ENCODE results near the gene ANKS1A. TPM values are rescaled to one million over a fixed set of nuclear protein-coding genes. Genes with fewer than 3 reads are reported as not detected.
"Not testable (repeated sequence)": the region's sequence is repeated elsewhere in the genome, so short reads cannot be mapped to it uniquely, and the experiment has no call there.

Gene ANKS1A, protein sequence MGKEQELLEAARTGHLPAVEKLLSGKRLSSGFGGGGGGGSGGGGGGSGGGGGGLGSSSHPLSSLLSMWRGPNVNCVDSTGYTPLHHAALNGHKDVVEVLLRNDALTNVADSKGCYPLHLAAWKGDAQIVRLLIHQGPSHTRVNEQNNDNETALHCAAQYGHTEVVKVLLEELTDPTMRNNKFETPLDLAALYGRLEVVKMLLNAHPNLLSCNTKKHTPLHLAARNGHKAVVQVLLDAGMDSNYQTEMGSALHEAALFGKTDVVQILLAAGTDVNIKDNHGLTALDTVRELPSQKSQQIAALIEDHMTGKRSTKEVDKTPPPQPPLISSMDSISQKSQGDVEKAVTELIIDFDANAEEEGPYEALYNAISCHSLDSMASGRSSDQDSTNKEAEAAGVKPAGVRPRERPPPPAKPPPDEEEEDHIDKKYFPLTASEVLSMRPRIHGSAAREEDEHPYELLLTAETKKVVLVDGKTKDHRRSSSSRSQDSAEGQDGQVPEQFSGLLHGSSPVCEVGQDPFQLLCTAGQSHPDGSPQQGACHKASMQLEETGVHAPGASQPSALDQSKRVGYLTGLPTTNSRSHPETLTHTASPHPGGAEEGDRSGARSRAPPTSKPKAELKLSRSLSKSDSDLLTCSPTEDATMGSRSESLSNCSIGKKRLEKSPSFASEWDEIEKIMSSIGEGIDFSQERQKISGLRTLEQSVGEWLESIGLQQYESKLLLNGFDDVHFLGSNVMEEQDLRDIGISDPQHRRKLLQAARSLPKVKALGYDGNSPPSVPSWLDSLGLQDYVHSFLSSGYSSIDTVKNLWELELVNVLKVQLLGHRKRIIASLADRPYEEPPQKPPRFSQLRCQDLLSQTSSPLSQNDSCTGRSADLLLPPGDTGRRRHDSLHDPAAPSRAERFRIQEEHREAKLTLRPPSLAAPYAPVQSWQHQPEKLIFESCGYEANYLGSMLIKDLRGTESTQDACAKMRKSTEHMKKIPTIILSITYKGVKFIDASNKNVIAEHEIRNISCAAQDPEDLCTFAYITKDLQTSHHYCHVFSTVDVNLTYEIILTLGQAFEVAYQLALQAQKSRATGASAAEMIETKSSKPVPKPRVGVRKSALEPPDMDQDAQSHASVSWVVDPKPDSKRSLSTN
- 10 to 100 TPM in 1 of 3 donors, 1 to 10 TPM in 2; 5.4 to 12.7 (median 9.6) TPM for polyA plus RNA-seq

DNA sequence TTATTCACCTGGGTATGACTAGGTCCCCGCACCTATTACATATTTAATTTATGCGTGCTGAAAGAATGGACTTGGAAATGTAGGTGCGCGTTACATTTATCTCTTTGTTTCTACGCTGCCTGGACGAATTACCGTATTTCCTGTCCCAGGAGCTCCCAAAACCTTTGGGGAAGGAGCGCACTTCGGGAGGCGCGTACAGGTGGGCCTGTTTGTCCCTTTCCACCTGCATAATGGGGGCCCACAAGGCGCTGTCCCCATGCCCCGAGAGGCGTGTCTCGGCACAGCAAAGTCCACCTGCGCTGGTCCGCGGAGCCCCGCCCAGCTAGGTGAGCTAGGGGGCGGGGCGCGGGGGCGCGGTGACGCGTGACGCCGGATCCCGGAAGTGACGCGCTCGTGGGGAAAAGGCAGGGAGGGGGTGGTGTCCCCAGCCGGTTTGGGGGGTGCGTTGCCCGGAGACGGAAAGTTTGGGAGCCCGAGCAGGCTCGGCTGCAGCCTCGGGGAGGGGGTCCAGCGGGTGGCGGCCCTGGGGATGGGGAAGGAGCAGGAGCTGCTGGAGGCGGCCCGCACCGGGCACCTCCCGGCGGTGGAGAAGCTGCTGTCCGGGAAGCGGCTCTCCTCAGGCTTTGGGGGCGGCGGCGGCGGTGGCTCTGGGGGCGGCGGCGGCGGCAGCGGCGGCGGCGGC is at the start of gene ANKS1A:
ANKS1A (plus strand) TSS at position 382 of the 682 bp plus-strand sequence; CDS start at position 530, 148 bp downstream.
- no peak within 1 kb of the TSS for H3K27ac ChIP-seq (ENCODE audit: low read depth, low read length)
- WGBS, 3 donors = 0 to 1% (median 0%) methylated on average over 35 to 60 of the region's 60 CpGs

DNA sequence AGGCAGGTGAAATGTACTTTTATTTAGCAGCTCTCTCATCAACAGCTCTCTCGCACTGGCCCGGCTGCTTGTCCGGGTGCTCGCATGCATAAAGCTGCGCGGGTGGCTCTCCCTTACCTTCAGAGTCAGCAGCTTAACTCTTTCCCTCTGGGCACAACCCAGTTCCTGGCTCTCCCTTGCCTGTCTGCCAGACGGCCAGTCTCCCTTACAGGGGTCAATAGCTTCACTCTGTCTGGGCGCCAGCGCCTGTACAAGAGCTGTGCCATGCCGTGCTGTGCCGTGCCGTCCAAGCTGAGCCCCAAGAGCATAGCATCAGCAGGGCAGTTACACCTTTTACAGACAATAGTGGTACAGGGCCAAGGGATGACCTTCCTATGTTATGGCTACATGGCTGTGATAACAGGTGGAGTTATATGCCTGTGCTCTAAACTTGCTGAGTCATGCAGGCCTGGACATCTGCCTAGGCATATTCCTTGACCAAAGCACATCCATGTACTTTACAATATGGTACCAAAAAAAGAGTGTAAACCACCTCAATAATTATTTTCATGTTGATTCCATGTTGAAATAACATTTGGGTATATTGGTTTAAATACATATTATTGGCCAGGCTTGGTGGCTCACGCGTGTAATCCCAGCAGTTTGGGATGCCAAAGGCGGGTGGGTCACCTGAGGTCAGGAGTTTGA is 49.2 kb upstream of the ANKS1A start:
- H3K27ac ChIP-seq (ENCODE audit: low read depth, low read length) = no peak overlapping the region
- WGBS, 3 donors = 96 to 98% (median 98%) methylated on average over 15 of the region's 15 CpGs

DNA sequence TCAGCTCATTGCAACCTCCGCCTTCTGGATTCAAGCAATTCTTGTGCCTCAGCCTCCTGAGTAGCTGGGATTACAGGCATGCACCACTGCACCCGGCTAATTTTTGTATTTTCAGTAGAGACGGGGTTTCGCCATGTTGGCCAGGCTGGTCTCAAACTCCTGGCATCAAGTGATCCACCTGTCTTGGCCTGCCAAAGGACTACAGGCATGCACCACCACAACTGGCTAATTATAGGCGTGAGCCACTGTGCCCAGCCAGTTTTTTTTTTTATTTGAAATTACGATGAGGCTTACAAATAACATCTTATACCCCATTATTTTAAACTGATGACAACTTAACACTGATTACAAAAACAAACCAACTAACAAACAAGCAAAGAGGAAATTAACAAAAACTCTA is 40.0 kb upstream of the ANKS1A start:
- WGBS, 3 donors = 91 to 95% (median 94%) methylated on average over 6 of the region's 6 CpGs
- not testable (repeated sequence) for H3K27ac ChIP-seq (ENCODE audit: low read depth, low read length)

DNA sequence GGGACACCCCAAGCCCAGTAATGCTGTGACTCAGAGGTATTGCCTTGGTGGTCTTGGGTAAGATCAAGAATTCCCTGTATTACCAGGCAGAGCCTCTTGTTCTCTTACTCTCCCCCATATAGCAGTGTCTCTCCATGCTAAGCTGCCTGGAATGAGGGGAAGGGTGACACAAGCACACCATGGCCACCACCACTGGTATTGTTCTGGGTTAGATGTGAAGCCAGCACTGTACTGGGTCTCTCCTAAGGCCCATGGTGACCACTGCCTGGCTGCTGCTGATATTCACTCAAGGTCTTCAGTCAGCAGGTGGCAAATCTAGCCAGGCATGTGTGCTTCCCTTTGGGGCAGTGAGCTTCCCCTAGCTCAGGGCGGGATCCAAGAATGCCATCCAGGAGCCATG is 37.7 kb upstream of the ANKS1A start:
- H3K27ac ChIP-seq (ENCODE audit: low read depth, low read length) = no peak overlapping the region
- 94 to 100% (median 100%) methylated on average over 1 of the region's 1 CpG for WGBS, 3 donors

DNA sequence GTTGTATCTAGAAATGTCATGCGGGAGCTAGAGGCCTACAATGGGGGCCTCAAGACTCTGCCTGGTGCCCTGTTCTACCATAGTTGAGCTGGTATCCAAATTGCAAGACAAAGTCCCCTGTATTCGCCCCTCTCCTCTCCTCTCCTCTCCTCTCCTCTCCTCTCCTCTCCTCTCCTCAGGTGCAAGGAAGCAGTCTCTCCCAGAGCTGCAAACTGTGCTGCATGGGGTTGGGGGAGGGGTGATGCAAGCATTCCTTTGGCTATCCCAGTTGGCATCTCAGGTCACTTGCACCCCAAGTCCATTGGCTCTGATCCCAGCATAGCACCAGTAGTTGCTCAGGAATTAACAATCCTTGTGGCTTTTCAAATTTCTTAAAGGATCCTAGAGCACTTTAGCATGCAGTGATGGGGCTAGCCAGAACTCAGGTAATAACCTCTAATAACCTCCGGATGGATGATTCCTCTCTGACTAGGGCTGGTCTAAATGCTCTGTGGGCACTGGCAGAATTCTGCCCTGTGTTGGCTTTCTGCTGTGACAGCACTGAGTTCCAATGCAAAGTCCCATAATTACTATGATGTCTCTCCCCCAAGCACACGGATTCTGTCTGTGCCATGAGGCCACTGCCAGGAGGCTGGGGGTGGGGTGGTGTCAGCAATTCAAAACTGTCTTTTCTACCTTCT is 36.5 kb upstream of the ANKS1A start:
- WGBS, 3 donors = 90 to 94% (median 91%) methylated on average over 4 of the region's 4 CpGs

DNA sequence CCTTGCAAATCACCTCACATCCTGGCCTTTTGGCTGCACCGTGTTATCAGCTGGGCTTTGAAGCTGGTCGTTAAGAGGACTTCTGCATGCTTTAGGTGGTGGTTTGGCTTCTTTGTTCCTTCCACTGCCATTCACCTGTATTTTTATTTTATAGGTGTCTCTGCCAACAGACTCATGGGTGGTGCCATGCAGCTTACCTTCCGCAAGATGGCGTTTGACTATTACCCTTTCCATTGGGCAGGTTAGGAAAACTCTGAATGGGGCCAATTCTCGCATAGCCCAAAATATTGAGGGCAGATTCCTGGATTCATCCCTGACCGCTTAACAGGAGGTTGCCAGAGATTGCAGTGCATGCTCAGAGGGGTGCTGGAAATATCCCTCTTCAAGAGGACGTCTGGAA is 33.6 kb upstream of the ANKS1A start:
- 85 to 89% (median 86%) methylated on average over 7 of the region's 7 CpGs for WGBS, 3 donors
- no peak overlapping the region for H3K27ac ChIP-seq (ENCODE audit: low read depth, low read length)

More for the DNA sequence above, 36.5 kb upstream of the ANKS1A start:
- H3K27ac ChIP-seq (ENCODE audit: low read depth, low read length) = no peak overlapping the region

DNA sequence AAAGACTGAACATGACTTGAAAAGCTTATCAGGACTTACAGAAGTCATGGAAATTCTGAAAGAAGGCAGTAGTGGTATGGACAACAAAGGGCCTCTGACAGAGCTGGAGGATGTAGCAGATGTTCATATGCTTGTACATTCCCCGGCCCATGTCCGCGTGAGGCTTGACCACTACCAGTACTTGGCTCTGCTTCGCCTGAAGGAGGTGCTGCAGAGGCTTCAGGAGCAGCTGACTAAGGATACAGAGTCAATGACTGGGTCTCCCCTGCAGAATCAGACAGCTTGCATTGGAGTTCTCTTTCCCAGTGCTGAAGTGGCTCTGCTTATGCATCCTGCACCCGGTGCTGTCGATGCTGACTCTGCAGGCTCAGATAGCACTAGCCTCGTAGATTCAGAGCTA is 30.4 kb upstream of the ANKS1A start:
- H3K27ac ChIP-seq (ENCODE audit: low read depth, low read length) = no peak overlapping the region
- 89 to 95% (median 91%) methylated on average over 7 of the region's 7 CpGs for WGBS, 3 donors

DNA sequence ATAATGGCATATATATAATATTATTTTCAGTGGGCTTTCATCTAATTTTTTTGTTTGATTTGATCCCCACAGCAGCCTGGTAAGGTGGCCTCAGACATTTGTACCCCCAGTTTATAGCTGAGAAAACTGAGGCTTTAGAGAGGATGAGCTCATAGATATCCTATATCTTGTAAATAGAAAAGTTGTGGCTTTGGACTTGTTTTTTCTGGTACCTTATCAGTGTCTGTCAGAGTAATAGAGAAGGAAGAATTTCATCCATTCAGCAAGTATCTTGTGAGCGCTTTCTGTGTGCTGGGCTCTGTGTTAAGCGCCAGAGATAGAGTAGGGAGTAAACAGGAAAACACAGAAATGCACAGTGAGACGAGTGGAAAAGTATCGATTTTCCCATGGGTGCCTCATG is 29.1 kb upstream of the ANKS1A start:
- WGBS, 3 donors = 83 to 89% (median 86%) methylated on average over 4 of the region's 4 CpGs

DNA sequence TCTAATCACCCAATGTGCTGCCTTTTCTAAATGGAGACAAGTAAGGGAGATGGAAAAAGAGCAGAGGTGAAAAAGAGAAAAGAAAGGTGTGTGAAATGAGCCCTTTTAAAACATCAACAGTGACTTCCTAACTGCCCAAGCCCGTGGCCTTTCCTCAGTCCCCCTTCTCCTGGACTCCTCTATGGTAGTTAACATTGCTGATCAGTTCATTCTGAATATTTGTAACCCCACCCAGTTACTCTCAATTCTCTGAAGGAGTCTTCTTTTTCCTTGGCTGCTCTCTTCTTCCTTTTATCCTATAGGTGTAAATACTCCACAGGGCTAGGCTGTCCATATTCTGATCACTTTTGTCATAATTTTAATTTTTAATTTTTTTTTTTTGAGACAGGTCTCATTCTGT is 28.3 kb upstream of the ANKS1A start:
- 80 to 100% (median 83%) methylated on average over 1 of the region's 1 CpG for WGBS, 3 donors
- H3K27ac ChIP-seq (ENCODE audit: low read depth, low read length) = no peak overlapping the region

More for the DNA sequence above, 29.1 kb upstream of the ANKS1A start:
- no peak overlapping the region for H3K27ac ChIP-seq (ENCODE audit: low read depth, low read length)

DNA sequence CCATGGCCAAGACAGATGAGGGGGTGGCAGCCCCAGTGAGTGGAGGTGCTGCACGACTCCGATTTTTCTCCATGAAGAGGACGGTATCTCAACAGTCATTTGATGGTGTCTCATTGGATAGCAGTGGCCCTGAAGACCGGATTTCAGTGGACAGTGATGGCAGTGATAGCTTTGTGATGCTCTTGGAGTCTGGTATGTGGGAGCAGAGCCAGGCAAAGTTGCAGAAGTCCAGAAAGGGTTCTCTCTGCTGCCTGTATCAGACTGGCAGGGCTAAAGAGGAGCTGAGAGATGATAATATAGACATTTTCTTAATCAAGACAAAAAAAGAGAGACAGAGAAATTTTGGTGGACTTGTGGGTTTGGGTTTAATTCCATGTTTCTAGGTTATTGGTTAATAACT is 25.0 kb upstream of the ANKS1A start:
- H3K27ac ChIP-seq (ENCODE audit: low read depth, low read length) = no peak overlapping the region
- 80 to 97% (median 96%) methylated on average over 4 of the region's 4 CpGs for WGBS, 3 donors

DNA sequence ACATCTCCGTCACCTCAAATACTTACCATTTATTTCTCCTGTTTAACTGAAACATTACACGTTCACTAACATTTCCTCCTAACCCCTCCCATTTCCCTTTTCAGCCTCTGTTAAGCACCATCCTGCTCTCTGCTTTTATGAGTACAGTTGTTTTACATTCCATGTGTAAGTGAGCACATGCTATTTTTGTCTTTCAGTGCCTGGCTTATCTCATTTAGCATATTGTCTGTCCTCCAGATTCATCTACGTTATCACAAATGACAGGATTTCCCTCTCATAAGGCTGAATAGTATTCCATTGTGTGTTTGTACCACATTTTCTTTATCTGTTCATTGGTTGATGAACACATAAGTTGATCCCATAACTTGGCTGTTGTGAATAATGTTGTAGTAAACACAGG is 23.9 kb upstream of the ANKS1A start:
- H3K27ac ChIP-seq (ENCODE audit: low read depth, low read length) = no peak overlapping the region
- WGBS, 3 donors = 51 to 80% (median 60%) methylated on average over 3 of the region's 3 CpGs

DNA sequence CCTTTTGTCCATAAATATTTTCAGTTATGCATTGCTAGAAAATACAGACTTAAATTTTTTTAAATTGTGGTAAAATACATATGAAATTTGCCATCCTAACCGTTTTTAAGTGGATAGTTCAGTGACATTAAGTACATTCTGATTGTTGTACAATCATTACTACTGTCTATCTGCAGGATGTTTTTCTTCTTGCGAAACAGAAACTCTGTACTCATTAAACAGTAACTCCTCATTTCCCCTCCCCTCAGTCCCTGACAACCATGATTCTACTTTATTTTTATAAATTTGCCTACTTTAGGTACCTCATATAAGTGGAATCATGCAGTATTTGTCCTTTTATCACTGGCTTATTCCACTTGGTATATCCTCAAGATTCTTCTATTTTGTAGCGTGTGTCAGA is 22.5 kb upstream of the ANKS1A start:
- 72 to 75% (median 72%) methylated on average over 3 of the region's 3 CpGs for whole genome bisulfite sequencing, 3 donors
- no peak overlapping the region for H3K27ac ChIP-seq (ENCODE audit: low read depth, low read length)

DNA sequence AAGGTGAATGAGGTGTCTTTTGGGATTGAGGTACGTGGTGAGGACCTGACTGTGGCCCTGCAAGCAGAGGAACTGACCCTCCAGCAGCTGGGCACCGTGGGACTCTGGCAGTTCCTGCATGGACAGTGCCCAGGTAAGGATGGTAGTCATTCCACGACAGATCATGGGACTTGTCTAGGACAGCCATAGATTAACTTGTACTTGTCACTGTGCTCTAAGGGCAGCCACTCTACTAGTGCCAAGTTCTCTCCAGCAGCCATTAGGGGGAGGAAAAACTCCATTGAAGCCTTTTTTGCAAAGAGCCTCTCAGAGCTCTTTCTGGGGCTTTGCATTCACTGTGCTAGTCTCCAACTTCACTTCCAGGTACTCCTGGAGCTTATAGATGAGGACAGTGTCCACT is 21.6 kb upstream of the ANKS1A start:
- H3K27ac ChIP-seq (ENCODE audit: low read depth, low read length) = no peak overlapping the region
- WGBS, 3 donors = 89 to 93% (median 92%) methylated on average over 3 of the region's 3 CpGs

DNA sequence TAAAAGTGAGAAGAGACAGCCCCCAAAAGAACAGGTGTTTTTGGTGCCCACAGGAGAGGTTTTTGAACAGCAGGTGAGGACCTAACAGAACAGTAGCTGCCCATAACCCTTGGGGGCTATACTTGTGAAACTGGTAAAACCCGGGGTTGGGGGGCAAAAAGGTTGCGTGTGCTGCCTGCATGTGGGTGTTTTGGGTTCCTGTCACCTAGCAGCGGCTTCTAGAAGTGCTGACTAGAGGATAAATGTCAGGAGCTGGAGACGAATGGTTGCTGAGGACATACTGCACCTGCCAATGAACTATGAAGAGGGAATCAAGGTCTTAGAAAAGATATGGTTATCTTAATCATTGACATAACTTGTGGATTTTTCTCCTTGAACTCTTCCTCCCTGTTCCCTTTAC is 17.2 kb upstream of the ANKS1A start:
- WGBS, 3 donors = 90 to 96% (median 94%) methylated on average over 4 of the region's 4 CpGs
- H3K27ac ChIP-seq (ENCODE audit: low read depth, low read length) = no peak overlapping the region

DNA sequence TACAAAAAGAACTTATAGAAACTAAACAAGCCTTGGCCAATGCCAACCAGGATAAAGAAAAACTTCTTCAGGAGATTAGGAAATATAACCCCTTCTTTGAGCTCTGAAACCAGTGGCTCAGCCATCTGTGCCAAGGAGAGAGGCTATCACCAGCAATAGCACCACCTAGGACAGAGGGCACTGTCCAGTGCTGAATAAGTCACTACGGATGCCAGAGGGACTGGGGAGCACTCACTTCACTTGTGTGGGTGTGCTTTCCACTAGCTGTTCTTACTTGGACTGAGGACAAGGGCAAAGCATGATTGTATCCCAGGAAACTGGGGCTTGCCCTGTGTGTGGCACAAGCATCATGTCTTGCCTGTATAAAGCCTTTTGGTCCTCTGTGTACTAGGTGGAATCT is 16.7 kb upstream of the ANKS1A start:
- 56 to 78% (median 66%) methylated on average over 1 of the region's 1 CpG for WGBS, 3 donors

DNA sequence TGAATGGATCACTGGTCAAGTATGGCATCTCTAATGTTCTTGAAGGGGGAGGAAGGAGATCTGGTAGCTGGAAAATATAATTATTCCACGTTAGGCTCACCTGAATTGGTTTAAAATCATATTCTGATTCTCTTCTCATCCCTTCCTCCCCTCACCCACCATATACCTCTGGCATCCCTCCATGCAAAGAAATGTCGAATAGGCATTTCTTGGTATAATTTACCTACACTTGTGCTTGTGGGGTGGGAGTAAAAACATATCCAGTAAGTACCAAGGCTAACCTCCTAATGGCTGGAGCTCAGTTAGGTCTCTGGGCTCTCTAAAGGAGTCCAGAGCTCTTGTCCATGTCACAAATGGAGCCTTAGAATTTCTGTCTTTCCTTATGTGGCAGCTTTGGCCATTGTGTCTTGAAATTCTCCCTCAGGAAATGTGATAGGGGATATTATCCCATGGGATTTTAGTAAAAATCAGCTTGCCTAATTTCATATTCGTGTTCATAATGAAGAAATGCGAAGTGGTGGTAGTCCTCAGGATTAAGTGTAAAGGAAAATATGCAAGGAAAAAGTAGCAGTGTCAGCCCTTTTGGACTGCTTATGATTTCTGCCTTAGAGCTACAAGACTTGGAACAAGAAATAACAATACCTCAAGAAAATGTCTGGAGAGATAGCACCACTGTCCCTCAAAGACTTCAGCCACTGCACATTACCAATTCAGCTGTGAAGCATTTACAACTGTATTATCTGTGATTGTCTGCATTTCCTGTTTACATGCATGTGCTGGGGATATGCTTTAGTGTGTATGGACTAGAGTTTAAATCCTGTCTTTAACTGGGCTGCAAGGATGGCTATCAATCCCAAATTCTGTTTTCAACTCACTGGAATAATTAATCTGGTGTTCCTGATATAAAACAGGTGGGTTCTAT is 13.5 kb upstream of the ANKS1A start:
- 83 to 87% (median 86%) methylated on average over 4 of the region's 4 CpGs for WGBS, 3 donors
- H3K27ac ChIP-seq (ENCODE audit: low read depth, low read length) = no peak overlapping the region

More for the DNA sequence above, 16.7 kb upstream of the ANKS1A start:
- no peak overlapping the region for H3K27ac ChIP-seq (ENCODE audit: low read depth, low read length)
